ENCODE data around the gene LEP.

DNA sequence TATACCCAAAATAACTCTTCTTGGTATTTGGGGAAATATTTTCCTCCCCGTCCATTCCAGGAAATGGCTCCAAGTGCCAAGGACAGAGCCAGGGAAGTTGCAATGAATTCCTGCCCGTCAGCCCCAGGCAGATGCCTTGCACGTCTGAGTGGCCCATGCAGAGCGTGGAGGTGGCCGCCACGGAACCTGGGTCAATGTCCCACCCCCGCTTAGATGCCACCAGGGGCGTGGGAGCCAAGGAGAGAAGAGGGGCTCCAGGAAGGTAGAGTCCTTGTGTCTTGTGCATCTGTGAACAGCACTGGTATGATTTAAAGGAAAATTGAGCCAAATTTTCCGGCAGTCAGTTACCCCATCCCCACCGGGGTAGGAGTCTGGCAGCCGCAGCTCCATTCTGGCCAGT is 1.6 kb downstream of the LEP start:
- TF ChIP-seq, protein P1, sequence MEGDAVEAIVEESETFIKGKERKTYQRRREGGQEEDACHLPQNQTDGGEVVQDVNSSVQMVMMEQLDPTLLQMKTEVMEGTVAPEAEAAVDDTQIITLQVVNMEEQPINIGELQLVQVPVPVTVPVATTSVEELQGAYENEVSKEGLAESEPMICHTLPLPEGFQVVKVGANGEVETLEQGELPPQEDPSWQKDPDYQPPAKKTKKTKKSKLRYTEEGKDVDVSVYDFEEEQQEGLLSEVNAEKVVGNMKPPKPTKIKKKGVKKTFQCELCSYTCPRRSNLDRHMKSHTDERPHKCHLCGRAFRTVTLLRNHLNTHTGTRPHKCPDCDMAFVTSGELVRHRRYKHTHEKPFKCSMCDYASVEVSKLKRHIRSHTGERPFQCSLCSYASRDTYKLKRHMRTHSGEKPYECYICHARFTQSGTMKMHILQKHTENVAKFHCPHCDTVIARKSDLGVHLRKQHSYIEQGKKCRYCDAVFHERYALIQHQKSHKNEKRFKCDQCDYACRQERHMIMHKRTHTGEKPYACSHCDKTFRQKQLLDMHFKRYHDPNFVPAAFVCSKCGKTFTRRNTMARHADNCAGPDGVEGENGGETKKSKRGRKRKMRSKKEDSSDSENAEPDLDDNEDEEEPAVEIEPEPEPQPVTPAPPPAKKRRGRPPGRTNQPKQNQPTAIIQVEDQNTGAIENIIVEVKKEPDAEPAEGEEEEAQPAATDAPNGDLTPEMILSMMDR (IDR thresholded peaks at IDR 0.05; ENCODE audit: low read depth, low read length, poor library complexity, severe bottlenecking), result no peak
- no peak for TF ChIP-seq EZH2phosphoT487 (IDR thresholded peaks at IDR 0.05; ENCODE audit: borderline replicate concordance, low read length)

All from DOHH2 (cell line).